ENCODE measurements around the gene MCF2L2.

Gene MCF2L2

DNA sequence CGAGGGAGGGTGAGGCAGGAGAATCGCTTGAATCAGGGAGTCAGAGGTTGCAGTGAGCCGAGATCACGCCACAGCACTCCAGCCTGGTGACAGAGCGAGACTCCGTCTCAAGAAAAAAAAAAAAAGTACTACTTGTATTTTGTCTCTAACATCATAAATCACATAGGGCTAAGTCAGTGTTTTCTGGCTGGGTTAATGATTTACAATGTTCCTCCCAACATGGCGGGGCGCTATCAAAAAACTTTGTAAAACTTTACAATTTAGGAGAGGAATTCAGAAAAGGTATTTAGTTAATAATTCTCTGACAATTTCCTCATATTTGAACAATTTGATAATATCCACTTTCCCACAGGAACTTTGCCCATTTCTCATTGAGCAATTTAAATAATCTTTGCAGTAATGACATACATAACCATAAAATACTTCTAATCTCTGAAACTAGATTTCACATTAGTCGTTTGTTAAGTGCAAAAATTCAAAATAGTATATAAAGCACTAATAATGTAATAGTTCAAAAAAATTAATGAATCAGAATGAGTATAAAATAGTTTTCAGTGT lies 202.0 kb downstream of the MCF2L2 start:
- DNase-seq, result no peak

DNA sequence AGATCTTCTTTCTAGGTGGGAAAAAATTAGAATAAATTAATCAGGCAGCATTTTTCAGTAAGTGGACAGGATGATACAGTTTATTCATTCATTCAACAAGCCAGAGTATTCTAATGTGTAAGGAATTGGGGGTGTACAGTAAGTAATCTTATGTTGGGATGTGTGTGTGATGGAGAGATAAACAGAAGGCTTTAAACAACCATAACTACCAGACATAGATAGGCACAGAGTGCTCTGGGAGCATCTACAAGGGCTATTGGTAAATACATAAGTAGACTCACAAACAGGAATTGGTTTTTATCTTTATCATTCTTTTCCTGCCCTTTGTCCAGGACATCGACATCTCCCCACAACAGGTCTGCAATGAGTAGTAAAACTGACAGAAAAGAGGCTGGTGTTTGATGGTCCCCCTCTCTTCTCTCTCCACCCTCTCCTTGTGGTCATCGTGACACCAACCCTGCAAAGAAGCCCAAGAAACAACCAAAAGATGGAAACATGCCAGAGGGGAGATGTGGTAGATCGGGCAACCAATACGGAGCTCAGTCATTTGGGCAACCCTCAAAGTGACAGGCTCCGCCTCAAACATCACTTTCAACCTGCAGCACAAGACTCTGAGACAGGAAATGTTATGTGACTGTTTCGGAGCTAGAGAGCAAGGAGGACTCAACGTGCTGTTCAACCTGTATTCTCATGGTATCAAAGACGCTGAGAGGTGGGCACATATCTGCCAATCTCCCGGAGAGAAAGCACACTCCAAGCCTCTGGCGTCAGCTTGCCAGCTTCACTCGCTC lies 204.0 kb downstream of the MCF2L2 start:
- no peak for DNase-seq

DNA sequence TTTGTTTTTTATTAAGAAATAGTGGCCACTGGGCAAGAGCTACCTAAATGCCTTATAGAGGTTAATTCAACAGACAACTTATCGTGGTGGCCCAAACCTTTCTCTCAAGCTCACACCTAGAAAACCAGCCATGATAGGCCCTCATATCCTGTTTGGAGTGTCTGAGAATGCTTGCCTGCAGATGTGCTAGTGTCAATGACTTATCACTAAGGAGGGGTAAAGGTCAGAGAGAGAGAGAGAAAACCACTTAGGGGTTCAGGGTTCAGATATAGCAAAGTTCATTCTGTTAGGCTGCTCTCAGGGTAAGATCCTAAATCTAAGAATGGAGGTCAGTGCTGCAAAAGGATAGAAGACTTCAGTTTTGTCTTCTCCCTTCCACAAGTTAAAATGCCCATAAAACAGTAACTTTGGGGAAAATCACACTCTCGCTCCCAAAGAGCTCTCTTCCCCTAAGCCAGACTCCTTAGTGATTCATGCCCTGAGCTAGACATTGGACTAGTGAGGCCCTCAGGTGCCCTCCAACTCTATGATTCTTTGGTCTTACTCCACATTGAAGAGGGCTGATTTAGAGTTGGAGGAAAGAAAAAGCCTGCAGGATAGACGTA lies 205.7 kb downstream of the MCF2L2 start:
- no peak for DNase-seq

DNA sequence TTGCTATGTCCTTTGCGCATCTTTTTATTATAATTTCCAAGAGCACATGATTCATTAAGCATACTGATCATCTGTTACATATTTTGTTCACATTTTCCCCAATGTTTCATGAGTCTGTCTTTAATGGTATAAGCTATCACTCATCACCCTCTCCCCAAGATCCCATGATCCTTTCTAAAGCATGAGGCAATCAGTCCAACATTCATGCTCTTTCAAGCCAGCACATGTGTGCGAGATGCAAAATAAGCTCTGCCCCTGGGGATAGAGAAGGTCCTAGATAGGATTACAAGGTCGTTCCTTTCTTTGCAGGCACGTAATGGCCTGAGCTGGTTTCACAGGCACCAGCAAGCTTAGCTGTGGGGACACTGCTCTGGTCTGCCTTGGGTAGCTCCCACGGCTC lies 207.6 kb downstream of the MCF2L2 start:
- no peak for DNase-seq

DNA sequence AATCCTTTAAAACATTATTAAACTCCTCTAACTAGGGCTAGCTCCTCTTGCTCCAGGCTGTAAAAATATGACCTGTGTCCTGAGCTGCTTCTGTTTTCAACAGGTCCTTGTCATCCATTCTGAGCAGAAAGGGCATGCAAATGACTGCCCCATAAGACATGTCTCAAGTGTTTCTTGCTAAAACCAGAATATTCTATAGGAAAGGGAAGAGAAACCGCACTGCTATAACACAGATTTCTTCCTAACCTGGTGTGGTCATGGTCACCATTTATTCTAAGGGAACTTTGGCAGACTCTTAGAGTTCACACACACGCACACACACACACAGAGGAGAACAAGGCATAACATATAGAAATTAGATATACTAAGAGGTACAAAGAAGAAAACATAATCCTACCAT lies 209.6 kb downstream of the MCF2L2 start:
- DNase-seq, result no peak

DNA sequence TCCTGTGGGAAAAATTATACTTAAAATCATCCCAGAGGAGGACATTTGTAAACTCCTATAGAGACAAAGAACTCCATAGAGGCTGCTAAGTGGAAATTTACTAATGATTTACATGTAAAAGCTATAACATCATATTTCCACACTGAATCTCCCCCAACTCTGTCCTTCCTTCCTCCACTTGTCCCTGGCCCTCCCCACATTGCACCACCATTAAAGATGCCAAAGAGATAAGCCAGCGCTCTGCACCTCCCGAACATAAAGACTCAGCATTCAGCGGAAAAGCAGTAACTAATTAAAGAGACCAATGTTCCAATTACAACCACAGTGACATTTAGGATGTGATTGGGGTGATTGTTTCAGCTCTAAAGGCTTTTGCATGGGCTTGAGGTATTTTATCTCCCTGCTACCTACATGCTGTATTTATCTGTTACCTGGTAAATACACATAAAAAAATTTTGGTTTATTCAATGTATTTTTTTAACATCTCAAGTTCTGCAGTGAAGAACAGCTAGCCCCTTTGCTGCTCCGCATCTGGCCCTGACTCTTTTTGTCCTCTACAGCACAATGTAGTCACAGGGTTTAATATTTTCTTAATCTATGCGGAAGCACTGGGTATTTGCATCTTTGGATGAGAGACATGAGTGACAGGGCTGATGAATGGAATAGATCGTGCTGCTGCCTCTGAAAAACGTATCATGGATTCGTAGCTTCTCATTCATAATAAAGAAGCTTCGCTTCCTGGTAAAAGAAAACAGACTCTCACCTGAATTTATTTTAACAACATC lies 210.7 kb downstream of the MCF2L2 start:
- no peak for DNase-seq

DNA sequence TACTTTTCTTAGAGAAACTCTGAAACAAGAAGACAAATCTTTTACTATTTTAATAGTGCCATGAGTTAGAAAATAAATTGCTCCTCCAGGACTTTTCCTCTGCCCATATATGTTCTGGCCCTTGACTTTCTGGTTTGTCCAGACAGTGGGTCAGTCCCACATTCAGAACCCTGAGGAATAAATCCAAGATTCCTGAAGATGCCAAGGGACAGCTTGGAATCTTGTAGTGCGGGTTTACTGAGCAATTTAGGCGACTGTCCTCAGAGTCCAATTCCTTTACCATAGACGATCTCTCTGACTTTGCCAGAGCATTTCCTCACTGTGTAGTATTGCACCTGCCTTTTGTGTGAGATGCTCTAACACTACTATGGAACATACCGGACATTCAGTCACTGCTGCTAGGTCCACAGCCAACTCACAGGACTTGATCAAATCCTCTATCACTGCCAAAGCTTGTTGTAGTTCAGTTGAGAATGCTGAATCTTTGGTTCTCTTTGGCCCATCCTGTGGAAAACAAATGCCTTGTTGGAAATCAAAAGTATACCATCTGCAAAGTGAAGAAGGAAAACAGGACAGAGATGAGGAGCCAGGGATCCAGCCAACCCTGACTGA lies 212.7 kb downstream of the MCF2L2 start:
- DNase-seq, result no peak

DNA sequence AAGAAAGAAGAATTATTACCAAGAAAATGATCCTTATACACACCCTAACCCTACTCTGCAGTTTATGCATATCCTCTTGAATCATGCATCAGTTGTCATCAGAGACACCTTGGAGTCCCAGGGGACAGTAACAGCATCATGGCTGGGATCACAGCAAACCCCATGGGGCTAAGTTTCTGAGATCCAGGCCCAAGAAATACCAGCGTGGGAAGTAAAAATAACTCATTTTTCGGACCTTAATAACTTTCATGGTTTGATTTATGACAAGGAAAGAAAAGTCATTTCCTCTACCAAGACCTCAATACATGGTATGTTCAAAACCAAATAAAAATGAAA lies 214.2 kb downstream of the MCF2L2 start:
- DNase-seq, result no peak

DNA sequence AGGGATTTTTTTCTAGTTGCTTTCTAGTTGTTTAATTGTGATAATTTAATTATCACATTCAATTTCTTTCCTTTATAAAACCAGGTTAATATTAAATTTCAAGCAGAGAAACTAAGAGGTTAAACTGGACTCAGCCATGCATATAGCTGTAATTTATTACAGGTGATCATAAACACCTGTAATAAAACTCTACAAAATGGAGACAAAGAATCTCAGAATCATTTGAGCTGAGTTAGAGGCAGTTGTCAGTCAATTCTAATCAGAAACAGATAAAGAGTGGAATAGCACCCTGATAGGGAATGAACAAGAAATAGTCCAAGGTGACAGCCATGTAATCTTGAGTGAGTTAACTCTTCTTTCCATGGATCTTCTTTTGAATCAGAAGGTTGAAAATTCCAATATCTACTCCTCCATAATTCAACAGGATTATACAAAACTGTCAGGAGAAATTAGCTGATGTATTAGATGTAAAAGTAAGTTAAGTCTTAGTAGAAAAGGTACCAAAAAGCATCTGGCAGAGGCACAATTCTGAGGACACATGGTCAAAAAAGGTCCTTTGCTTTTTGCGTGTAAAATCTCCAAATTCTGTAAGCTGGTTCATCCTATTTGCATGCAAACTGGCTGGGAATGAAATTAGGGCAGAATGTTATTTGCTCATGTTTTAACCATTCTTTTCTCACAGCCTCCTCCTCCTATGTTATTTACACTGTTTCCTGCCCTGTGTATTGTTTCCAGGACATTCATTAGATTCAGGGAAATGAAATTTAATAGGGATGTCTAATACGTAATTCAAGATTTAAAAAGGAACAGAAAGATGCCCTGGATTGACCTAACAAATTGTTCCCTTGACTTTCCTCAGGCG lies 214.8 kb downstream of the MCF2L2 start:
- DNase-seq, result no peak

DNA sequence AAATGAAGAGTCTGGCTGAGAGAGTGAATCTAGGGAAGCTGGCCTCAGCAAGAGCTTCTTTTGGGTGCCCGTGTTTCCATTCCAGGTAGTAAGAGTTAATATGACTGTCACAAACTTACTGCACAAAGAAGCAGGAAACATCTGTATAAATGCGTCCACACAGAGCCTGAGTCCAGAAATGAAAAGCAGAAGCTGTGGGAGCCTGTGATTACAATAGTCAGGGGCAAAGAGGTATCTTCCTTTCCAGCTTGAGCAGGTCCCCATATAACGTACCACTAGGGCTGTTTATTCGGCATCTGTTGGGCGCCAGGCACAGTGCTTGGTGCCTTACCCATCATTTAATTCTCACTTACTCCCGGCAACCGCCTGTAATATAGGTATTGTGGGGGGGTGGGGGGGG lies 215.9 kb downstream of the MCF2L2 start:
- DNase-seq, result no peak

DNA sequence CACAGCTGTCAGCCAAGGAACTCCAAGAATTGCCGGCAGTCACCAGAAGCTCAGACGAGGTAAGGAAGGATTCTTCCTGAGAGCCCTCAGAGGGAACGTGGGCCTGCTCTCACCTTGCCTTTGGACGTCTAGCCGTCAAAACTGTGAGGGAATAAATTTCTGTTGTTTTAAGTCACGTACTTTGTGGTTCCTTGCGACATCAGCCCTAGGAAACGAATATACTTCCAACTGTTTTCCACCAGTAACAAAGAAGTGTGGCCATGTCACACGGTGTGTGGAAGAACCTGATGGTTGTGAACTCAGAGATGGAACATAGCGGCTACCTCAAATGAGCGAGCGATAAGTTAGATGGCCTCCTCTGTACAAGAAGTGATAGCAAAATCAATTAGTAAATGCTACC lies 216.3 kb downstream of the MCF2L2 start:
- DNase-seq, result no peak

DNA sequence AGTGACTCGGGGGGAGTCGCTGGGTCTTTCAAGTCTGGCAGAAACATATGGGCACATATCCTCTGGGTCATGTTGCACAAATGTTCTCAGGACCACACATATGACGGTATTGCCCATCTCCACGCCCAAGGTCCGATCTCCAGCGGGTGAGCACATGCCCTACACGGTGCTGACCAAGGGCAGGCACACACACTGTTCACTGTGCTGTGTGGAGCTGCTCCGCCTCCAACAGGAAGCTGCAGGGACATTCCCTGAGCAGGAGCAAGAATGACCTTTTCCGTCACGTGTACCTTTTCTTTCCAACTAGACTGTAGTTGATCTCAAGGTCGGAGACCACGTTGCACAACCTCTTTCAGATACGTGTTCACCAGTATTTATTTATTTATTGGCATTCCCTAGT lies 217.1 kb downstream of the MCF2L2 start:
- no peak for DNase-seq

DNA sequence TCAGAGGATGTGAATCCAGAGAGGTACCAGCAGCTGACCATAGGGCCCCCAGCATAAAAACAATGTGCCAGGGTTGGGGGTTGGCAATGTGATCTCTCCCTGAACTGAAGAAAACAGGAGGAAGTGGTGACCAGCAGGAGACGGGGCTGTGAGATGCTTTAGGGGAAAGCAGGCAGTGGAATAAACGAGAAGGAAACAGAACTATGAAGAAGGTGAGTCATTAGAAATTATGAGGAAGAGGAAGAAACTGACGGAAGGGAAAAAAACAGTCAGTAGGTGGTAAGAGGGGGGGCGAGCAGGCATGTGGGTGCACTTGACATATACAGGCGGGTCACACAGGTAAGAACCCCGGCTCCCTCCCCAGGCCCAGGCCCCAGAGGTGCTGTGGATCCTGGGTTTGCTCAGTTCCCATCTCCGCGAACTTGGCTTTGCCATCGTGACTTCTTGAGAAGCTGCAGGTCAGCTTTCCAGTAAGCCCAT lies 217.5 kb downstream of the MCF2L2 start:
- no peak for DNase-seq

DNA sequence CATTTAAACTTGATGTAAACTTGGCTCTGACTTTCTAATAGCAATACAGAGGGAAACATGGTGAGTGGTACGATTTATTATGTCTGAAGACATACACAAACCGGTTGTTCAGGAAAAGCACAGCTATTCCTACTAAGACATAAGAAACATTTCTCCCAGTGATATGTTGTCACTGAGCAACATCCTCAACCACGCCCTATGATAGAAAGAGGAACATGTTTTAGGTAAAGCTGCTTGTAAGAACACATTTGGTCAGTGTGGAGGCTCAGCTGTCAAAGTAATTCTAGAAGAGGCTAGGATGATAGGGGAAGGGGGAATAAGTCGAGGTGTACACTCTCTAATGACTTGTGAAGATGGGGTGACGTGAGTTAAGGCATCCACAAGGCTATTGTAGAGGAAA lies 218.1 kb downstream of the MCF2L2 start:
- DNase-seq, result no peak

DNA sequence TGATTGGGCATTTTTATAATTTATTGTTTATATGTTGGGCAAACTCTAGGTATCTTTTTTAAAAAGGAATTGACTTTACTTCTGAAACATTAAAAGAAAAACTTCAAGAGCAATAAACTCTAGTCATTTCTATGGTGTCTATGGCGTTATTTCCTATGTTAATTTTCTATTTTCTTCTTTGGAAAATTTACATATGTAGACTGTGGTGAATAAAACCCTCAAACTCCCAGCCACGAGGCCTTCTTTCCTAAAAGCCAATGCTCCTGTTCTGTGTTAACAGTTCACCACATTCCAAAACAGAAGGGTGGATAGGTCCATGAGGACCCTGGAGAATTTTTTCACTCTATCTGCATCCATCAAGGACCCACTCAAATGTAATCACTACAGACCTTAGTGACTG lies 219.6 kb downstream of the MCF2L2 start:
- no peak for DNase-seq

DNA sequence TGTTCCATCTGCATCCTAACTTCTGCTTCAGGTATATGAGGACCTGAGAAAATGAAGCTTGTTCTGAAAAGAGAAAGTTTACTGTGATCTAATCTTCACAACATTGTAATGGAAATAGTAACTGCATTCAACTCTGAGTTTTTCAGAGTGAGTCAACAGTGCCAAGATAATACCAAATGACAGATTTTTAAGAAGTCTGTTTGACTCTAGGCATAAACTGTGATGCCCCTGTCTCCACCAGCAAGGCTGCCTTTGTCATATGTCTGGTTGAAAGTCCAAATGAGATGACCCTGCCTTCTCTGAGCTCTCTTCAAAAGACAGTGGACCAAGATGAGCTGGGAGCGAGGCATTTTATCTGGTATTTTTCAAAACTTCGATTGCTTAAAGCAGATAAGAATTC lies 220.2 kb downstream of the MCF2L2 start:
- no peak for DNase-seq

DNA sequence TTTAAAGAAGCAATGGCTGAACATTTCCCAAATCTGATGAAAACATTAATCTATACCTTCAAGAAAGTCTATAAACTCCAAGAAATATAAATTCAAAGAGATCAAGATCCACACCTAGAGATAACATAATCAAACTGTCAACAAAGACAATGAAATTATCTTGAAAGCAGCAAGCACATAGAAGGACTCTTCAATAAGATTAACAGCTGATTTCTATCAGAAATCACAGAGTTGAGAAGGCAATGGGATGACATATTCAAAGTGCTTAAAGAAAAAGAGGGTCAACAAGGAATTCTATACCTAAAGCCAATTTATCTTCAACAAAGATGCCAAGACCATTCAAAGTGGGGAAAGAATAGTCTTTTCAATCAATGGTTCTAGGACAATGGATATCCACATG lies 224.7 kb downstream of the MCF2L2 start:
- no peak for DNase-seq

DNA sequence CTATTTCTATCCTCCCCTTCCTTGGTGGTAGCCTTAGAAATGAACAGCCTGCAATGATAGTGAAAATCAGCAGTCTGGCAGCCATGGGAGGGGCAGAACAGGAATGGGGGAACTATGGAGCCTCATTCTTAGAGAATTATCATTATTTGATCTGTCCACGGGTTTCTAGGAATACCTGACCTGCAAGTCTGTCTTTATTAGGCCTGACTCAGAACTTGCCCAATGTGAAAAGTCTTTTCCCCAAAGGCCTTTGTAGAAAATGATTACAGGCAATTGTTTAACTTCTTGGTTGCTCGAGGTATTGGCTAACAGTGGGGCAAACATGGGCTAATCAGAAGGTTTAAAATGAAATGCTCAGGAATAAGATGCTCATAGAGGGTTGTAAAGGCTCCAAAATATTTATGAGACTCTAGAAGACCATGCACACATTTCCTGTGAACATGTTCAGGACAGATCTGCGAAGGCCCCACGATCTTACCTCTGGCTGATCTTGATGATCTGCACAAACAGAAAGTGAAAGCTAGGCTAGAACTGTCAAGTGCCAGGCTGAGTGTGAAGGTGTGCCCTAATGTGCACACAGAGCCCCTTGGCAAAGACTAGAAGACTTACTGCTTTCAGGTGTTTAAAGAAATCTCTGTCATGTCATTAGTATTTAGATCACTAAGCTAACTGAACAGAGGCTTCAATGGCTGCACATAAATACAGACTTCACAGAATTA lies 226.3 kb downstream of the MCF2L2 start:
- no peak for DNase-seq

DNA sequence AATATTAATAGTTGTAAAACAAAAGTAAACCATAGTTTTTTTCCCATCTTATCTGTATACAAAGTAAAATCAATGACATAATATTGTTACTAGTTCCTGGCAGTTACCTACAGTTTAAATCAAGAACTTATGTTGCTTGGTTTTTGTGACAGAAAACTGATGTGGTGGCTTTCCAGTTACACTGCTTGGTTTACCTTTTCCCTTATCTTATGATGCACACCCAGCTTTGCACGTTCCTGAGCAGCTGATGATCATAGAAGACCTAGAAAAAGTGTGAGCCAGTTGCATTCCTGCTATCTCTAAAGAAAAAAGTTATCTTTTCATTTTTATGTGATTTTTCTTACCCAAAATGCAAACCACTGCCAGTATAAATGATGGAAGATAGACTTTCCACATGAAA lies 229.5 kb downstream of the MCF2L2 start:
- DNase-seq, result no peak

DNA sequence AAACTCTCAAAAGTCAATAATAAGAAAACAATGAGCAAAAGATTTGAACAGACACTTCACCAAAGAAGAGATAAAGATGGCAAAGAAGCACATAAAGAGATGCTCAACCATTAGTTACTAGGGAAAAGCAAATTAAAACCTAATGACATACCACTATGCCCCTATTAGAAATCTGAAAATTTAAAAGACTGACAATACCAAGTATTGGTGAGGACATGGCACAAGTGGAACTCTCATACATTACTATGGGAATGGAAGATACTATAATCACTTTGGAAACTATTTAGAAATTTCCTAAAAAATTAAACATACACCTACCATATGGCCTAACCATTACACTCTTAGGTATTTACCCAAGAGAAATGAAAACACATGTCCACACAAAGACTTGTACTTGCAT lies 230.7 kb downstream of the MCF2L2 start:
- DNase-seq, result no peak

DNA sequence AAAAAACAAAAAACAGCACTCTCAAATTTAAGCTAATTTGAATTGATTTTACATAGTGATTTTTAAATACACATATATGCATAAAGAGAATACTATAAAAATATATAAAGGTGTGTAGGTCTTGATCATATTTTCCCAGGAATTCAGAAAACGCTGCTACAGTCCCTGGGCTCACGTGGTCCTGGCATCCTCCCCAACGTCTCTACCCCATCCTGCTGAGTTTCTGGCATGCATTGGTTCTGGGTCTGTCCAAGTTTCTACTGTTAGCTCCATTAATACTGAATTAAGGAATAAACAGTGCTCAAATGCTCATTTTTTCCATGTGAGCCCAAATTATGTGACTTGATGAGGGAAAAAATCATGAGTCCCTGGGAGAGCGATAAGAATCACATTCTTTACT lies 233.2 kb downstream of the MCF2L2 start:
- DNase-seq, result no peak
